ENCODE measurements around the gene RPN2.

RPN2 gene

DNA sequence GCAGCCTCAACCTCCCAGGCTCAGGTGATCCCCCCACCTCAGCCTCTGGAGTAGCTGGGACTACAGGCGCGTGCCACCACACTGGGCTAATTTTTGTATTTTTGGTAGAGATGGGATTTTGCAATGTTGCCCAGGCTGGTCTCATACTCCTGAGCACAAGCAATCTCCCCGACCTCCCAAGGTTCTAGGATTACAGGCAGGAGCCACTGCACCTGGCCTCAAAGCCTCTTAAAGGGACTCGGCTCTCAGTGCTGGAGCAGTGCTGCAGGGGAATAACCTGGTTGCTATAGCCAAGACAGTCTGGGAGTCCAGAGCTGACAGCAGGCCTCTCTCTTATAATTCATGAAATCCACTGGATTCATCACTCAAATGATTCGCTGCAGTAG is 65.4 kb downstream of the RPN2 start:
- no peak for DNase-seq

DNA sequence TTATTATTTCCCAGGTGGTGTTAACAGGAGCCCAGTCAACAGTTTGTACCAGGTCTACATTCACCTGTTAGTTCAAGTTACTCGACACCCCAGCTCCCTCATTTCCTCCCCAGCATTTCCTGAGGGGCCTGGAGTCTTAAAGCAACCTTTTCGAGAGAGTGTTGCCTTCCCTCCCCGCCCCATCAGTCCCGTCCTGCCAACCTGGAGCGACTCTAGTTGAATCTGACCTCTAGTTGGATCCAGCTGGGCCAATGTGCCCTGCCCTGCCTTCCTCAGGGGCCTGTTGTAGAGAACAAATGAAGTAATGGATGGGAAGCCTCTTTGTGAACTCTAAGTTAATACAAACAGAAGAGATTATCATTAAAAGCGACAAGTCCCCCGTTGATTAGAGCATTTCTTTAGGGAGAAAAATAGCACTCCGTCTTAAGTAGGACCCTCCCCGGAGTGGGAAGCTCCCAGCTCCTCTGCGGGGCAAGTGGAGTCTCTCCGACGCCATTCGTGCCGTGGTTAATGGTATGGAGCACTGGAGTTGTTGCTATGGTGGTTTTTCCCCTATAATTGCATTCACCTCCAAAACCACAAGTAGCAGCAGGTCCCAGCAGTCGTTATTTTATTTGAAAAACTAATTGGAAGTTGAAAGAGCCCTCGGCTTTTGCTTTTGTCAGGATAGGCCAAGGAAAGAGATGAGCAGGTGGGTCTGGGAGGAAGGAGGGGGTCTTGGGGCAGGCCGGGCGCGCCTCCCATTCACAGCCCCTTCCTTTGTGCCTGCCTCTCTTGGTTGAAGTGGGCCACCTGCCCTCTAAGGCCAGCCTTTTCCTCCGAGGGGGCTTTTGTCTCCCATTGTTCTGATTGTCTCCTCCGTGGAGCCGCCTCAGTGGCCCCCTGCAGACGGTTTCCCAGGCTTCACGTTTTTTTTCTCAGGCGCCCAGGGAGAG is 66.4 kb downstream of the RPN2 start:
- DNase-seq, result no peak

DNA sequence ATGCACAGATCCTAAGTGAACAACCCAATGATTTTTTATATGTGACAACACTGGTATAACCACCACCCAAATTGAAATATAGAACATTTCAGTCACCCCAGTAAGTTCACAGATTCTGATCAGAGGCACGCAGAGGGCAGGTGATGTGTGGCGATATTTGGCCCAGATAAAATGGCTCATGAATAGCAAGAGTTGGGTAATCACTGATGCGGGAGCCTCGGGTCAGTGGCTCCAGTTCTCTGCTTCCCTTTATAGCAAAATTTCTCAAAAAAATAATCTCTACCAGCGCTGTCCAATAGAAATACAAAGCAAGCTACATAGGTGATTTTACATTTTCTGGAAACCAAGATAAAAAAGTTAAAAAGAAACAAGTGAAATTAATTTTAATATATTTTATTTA is 67.6 kb downstream of the RPN2 start:
- no peak for DNase-seq

DNA sequence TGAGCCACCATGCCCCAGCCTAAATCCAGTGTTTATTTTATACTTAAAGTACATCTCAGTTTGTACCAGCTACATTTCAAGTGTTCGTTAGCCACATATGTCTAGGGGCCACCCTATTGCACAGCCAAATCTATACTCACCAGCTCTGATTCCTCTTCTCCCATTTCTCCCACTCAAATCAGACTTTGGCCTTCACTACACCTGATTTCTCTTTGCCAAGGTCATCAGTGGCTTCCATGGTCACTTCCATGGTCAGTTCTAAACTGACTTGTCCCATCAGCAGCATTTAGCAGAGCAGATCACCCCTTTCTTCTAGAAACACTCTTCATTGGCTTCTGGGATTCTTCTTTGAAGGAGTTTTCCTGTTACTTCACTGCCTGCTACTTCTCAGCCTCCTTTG is 68.4 kb downstream of the RPN2 start:
- no peak for DNase-seq

DNA sequence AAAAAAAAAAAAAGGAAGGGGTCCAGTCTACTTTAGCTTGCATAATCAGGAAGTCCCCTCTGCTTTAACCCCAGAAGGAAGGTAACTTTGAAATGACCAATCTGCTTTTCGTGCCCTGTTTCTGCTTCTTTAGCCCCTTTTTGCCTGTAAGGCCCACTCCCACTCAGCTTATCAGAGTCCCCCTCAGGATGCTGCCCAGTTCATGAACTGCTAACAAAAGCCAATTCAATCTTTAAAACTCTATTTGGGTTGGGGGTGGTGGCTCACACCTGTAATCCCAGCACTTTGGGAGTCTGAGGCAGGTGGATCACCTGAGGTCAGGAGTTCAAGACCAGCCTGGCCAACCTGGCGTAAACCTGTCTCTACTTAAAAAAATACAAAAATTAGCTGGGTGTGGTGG is 70.2 kb downstream of the RPN2 start:
- no peak for DNase-seq

DNA sequence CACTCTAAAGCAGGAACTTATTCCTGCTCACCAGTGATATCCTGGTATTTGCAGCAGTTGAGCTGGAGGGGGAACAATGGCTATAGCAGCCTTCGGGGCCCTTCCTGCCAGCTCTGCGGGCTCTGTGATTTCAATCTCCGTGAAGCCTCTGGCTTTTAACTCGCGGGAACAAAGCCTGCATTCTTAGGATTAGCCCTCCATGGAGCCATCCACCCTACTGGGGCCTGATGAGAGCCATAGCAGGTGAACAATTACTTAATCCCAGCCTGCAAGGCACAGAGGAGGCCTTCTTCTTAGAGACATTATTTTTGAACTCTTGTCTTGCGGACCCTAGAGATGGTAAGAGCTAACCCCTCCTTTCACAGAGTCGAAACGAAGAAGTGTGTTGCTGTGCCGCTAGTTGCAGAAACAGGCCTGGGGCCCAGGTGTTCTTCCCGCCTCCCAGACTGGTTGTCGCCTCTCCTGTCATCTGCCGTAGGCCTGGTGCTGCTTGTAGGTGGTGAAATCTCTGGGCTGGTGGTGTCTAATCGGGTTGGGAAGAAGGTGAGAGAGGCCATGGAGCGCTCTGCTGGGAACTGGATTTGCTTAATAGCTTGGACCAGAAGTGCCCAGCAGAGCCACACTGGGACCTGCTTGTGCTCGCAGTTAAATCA is 72.8 kb downstream of the RPN2 start:
- DNase-seq, result no peak

DNA sequence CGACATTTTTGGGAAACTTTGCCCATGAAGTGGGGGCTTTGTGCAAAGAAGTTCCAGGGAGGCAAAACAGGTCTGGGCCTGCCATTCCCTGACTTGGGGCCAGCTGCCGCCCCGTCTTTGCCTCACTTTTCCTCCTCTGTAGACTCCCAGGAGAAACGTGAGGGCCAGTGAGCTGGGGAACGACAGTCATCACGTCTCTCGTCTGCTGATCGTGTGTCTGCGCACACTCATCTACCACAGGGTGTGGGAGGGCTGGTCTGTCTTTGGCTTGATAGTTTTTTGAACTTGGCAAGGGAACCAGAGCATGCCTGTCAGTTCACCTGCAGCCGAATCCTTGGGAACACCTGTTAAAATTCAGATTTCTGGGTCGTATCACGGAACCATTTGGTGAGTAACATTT is 74.0 kb downstream of the RPN2 start:
- no peak for DNase-seq

- no peak for DNase-seq
Measured at GRCh38 chr20:37254114-37254878, 75.2 kb downstream of the RPN2 start.

GRCh38 chr20:37256286-37256685 is 77.2 kb downstream of the RPN2 start:
- no peak for DNase-seq

- no peak for DNase-seq
Measured at GRCh38 chr20:37257530-37257929, 78.4 kb downstream of the RPN2 start.

DNA sequence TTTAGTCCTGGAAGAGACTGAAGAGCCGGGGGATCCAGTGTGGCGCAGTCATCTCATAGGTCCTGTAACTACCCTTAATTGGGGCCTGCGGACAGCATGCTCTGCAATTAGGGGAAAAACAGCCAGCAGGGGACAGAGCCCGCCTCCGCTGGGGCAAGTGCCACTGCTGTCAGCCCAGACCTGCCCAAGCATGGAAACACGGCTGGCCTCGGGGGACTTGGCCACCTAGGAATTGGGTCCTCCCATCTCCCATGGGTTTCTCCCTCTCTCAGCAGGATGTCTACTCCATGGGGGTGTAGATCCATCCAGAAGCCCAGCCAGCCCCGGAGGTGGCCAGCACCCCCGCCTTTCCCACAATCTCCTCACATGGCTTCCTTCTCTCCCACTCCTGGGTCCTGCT is 78.9 kb downstream of the RPN2 start:
- no peak for DNase-seq

- DNase-seq, result no peak
Measured at GRCh38 chr20:37259031-37259430, 79.9 kb downstream of the RPN2 start.

DNA sequence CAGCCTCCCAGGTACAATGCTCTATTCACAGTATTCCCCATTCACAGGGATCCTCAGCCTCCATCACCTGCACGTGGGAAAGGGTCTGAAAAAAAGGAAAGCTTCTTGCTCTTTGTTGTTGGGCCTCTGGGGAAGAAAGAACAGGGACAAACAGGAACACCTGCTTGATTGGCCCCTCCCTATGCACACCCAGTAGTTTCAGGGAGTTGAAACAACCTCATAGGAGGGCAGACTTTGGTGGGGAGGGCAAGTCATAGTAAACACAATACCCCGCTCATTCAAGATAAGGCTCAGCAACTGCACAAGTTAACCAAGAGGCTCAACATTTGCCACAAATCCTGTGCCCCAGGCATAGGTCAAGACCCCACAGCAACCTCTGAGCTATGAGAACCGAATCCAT is 80.7 kb downstream of the RPN2 start:
- no peak for DNase-seq

GRCh38 chr20:37260923-37261322 is 81.8 kb downstream of the RPN2 start:
- DNase-seq, result no peak

DNA sequence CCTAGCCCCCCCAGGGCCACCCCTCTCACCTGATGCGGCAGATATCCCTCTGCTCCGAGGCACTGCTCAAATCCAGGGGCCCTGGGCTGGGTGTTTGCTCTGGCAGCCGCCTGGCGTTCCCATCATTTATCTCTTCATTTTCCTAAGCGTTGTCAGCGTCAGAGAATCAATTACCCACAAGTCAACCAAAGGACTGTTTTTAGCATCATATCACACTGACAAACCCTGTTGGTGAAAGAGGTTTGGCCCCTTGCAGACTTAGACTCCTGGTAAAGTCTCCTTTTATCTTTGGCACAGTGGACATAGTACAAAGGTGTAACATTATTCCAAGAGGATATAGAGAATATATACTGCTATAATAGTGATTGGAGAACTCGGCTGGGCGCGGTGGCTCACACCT is 82.6 kb downstream of the RPN2 start, which contains the start of gene GHRH:
Gene GHRH, minus strand, starts transcription at position 101 of the 400 bp plus-strand sequence. CDS start 4,925 bp downstream, outside the sequence.
- DNase-seq, result no peak

- DNase-seq, result no peak
Measured at GRCh38 chr20:37262505-37262904, 83.4 kb downstream of the RPN2 start.

DNA sequence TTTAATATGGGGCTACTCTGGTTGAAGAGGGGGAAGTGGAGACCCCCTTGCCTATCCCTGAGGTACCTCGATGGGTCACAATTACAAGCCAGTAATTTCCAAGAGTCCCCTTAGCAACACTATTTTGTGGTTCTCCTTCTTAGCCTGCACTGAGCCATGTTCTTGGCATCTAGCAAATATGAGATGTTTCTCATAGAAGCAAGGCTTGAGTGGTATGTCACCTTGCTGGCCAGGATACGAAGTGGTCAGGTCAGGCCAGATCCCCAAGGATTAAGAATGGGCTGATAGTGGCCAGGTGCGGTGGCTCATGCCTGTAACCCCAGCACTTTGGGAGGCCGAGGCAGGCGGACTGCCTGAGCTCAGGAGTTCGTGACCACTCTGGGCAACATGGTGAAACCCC is 84.6 kb downstream of the RPN2 start:
- DNase-seq, result no peak

GRCh38 chr20:37265152-37265551 is 86.0 kb downstream of the RPN2 start:
- no peak for DNase-seq

- DNase-seq, result no peak
Measured at GRCh38 chr20:37266940-37267666, 88.0 kb downstream of the RPN2 start.

DNA sequence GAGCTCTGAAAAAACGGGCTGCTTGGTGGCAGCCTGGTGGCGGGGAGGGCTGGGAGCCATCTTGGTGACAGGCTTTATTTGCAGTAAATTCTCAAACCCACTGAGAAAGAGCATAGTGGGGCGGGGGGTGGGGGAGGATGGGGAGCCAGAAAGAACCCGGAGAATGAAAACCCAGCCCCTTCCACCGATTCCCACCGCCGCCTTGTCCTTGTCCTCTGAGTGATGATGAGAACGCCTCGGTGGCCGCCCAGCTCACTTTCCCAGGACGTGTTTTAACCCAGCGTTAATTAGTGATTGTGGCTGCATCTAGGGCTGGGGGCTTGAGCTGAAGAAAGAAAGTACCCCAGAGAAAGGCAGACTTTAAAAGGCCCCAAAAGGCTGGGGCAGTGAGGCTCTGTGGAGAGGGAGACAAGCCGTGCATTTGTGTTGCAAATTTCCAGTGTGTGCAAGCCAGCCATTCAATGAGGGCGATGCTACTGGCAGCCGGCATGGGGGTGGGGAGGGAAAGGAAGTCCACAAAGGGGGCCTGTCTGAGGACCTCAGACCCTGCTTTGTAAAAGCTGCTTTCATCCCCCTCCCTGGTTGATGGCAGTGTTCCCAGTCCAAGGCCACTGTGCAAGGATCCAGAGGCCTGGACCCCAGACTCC is 88.7 kb downstream of the RPN2 start:
- no peak for DNase-seq

DNA sequence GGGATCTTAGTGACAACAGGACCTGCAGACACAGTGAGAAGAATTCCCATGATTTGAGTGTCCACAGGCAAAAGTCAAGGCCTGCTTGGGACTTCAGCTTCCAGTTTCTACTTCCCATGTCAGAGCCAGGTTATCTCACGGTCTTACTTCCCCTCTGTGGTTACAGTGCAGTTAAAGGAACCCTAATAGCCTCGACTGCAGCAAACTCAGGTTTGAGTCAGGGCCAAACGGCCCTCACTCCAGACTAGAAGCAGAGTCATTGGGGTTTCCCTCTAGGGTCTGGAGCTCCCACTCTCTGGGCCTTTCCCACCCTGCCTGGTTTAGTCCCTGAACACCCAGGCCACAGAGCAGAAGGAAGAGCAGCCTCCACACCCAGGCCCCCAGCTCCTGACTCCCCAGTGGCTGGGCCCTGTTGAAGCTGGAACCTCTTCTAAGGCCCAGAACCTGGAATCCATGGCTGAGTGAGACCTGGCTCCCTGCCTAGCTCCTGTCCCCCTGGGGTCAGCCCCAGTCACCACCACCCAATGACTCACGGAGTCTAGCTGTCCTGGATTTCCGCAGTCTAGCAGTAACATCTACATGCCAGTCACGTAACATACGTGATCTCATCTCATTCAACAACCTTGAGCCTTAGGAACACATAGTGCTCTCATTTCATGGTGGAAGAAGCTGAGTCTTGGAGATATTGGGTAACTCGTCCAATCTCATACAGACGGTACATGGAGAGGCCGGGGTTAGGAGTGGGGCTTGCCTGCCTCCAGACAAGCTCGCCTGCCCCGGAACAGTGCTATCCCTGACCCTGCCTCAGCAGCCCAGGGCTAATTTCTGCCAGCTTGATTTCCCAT is 91.7 kb downstream of the RPN2 start:
- no peak for DNase-seq

GRCh38 chr20:37271421-37271768 is 92.3 kb downstream of the RPN2 start:
- no peak for DNase-seq

Data from activated gamma-delta T cell treated with Interleukin-2 at 50 U/mL for 16 hours (primary cell).